ENCODE results near the gene PRKCD.

DNA sequence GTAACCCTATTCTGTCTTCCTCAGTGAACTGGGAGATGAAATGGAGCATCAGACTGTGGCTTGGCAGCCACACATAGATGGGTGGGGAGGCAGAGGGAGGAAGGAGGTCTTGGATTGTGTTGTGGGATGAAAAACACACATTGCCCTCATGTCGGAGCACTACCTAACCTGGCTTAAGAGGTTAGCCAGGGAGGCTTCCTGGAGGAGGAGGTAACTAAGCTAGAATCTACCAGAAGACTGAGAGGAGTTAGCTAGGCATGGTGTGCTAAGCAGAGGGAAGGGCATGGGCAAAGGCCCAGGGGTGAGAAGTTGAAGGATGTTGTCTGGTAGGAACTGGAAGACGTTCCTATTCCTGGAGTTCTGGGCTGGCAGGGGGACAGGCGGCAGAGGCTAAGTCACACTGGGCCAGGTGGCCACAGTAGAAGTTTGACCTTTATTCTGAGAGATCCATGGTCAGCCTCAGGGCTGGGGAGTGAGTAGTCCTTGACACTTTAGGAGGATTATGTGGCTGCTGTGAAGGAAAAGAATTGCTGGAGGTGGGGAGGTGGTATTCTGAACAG, 7.7 kb upstream of the PRKCD start:
- TF ChIP-seq, protein P1, sequence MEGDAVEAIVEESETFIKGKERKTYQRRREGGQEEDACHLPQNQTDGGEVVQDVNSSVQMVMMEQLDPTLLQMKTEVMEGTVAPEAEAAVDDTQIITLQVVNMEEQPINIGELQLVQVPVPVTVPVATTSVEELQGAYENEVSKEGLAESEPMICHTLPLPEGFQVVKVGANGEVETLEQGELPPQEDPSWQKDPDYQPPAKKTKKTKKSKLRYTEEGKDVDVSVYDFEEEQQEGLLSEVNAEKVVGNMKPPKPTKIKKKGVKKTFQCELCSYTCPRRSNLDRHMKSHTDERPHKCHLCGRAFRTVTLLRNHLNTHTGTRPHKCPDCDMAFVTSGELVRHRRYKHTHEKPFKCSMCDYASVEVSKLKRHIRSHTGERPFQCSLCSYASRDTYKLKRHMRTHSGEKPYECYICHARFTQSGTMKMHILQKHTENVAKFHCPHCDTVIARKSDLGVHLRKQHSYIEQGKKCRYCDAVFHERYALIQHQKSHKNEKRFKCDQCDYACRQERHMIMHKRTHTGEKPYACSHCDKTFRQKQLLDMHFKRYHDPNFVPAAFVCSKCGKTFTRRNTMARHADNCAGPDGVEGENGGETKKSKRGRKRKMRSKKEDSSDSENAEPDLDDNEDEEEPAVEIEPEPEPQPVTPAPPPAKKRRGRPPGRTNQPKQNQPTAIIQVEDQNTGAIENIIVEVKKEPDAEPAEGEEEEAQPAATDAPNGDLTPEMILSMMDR (IDR thresholded peaks at IDR 0.05), result no peak
- TF ChIP-seq ZFX (IDR thresholded peaks at IDR 0.05; ENCODE audit: borderline replicate concordance), result no peak
